ENCODE data around the gene FSCN2.

The FSCN2 gene

GRCh38 chr17:81492202-81492601, 36.0 kb upstream of the FSCN2 start:
- no peaks in the 10 kb centered on the region for H4K20me1 ChIP-seq (ENCODE audit: insufficient read depth, low read length)
- TF ChIP-seq EZH2phosphoT487 (IDR thresholded peaks at IDR 0.05; ENCODE audit: low read length) (no peak), EZH2 (optimal IDR thresholded peaks at IDR 0.05; ENCODE audit: low read depth, low read length) (no peak), CTCF (IDR thresholded peaks at IDR 0.05; ENCODE audit: low read length) (no peak)
- H3K4me2 ChIP-seq (ENCODE audit: low read depth, low read length): no peak overlapping the region
- no peak overlapping the region for H3K4me3 ChIP-seq (ENCODE audit: low read length)
- no peak for DNase-seq
- H3K9me3 ChIP-seq (replicated peaks; ENCODE audit: insufficient read depth, low read length): no peaks in the 10 kb centered on the region
- no peaks in the 10 kb centered on the region for H3F3A ChIP-seq (ENCODE audit: insufficient read depth, low read length)
- no peak overlapping the region for H3K9ac ChIP-seq (ENCODE audit: low read length)
- H3K4me1 ChIP-seq (ENCODE audit: low read length): peaks cover 6% of the 10 kb centered on the region; the same call in 1 of the 2 replicates
- H3K36me3 ChIP-seq (replicated peaks; ENCODE audit: insufficient read depth, low read length): no peaks in the 10 kb centered on the region
- no peaks in the 10 kb centered on the region for H3K9me2 ChIP-seq (replicated peaks; ENCODE audit: insufficient read depth, low read length)
- peaks cover 89% of the 10 kb centered on the region for H3K27me3 ChIP-seq (replicated peaks; ENCODE audit: insufficient read depth, low read length)
- H3K79me2 ChIP-seq (ENCODE audit: low read length): no peaks in the 10 kb centered on the region
- H2AFZ ChIP-seq (ENCODE audit: low read length): no peak overlapping the region
- no peak overlapping the region for H3K27ac ChIP-seq (ENCODE audit: low read length)

- no peak overlapping the region for H3K4me3 ChIP-seq (ENCODE audit: low read length)
- no peaks in the 10 kb centered on the region for H4K20me1 ChIP-seq (ENCODE audit: insufficient read depth, low read length)
- no peaks in the 10 kb centered on the region for H3K9me3 ChIP-seq (replicated peaks; ENCODE audit: insufficient read depth, low read length)
- peaks cover 6% of the 10 kb centered on the region; the same call in 1 of the 2 replicates for H3K4me1 ChIP-seq (ENCODE audit: low read length)
- TF ChIP-seq EZH2 (optimal IDR thresholded peaks at IDR 0.05; ENCODE audit: low read depth, low read length) (no peak), CTCF (IDR thresholded peaks at IDR 0.05; ENCODE audit: low read length) (no peak), EZH2phosphoT487 (IDR thresholded peaks at IDR 0.05; ENCODE audit: low read length) (no peak)
- no peak for DNase-seq
- no peaks in the 10 kb centered on the region for H3K9me2 ChIP-seq (replicated peaks; ENCODE audit: insufficient read depth, low read length)
- H3F3A ChIP-seq (ENCODE audit: insufficient read depth, low read length): no peaks in the 10 kb centered on the region
- H3K79me2 ChIP-seq (ENCODE audit: low read length): no peaks in the 10 kb centered on the region
- no peak overlapping the region for H2AFZ ChIP-seq (ENCODE audit: low read length)
- H3K27ac ChIP-seq (ENCODE audit: low read length): no peak overlapping the region
- no peak overlapping the region for H3K9ac ChIP-seq (ENCODE audit: low read length)
- no peaks in the 10 kb centered on the region for H3K36me3 ChIP-seq (replicated peaks; ENCODE audit: insufficient read depth, low read length)
- H3K27me3 ChIP-seq (replicated peaks; ENCODE audit: insufficient read depth, low read length): peaks cover 89% of the 10 kb centered on the region
- no peak overlapping the region for H3K4me2 ChIP-seq (ENCODE audit: low read depth, low read length)
These were observed 35.5 kb upstream of the FSCN2 start for GRCh38 chr17:81492706-81493105.

DNA sequence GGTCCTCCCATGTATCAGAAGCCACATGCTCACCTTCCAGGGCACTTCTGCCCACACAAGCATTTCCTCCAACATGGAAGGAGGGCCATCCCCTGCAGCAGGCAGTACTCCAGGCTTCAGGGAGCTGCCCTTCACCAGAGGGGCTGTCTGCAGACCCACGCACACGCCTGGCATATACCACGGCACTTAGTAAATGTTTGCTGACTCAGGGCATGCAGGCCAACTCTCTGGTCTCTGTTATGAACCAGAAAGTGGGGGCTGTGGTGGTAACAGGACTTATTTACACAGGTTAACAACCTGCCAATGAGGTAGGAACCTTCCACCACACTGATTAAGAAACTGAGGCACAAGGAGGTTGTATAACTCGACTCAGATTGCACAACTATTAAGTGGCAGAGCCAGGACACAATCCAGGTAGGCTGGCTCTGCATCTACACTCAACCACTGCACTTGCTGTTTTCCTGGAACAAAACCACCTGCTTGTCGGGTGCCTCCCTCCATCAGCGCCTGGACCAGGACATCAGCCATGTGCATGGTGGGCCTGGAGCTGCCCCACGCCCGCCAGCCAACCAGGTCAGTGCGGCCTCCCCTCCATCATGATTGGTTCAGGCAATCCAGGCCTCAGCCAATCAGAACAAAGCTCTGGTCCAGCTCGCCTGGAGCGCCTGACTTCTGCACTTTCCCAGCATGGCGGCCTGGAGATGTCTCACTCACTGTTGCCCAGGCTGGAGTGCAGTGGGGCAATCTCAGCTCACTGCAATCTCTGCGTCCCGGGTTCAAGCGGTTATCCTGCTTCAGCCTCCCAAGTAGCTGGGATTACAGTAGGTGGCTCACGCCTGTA, 34.8 kb upstream of the FSCN2 start:
- Histone ChIP-seq H3K9me2 (replicated peaks; ENCODE audit: insufficient read depth, low read length) (no peaks in the 10 kb centered on the region), H3K4me1 (ENCODE audit: low read length) (peaks cover 6% of the 10 kb centered on the region; the same call in 1 of the 2 replicates), H3K9me3 (replicated peaks; ENCODE audit: insufficient read depth, low read length) (no peaks in the 10 kb centered on the region), H3K79me2 (ENCODE audit: low read length) (no peaks in the 10 kb centered on the region), H3K9ac (ENCODE audit: low read length) (no peak overlapping the region), H3K4me2 (ENCODE audit: low read depth, low read length) (no peak overlapping the region), H3K27me3 (replicated peaks; ENCODE audit: insufficient read depth, low read length) (peaks cover 90% of the 10 kb centered on the region), H3F3A (ENCODE audit: insufficient read depth, low read length) (no peaks in the 10 kb centered on the region), H4K20me1 (ENCODE audit: insufficient read depth, low read length) (no peaks in the 10 kb centered on the region), H3K27ac (ENCODE audit: low read length) (no peak overlapping the region), H2AFZ (ENCODE audit: low read length) (no peak overlapping the region), H3K4me3 (ENCODE audit: low read length) (no peak overlapping the region), H3K36me3 (replicated peaks; ENCODE audit: insufficient read depth, low read length) (no peaks in the 10 kb centered on the region)
- no peak for TF ChIP-seq EZH2 (optimal IDR thresholded peaks at IDR 0.05; ENCODE audit: low read depth, low read length)
- DNase-seq: no peak

Measured in MM.1S (cell line).